B cell (primary cell): ENCODE data around the gene SYMPK.

Experiments used
- EZH2 ChIP-seq: IDR thresholded peaks from 2 replicates; pipeline ENCODE4 v1.6.1; 2012; ENCODE audit warnings: borderline replicate concordance, low read depth, mild to moderate bottlenecking, moderate library complexity, low read length; ENCODE audit not compliant: insufficient read depth, poor library complexity, severe bottlenecking
- TF ChIP-seq, protein P1 (sequence below): fragments of 200-600 bp; IDR thresholded peaks from one replicate; pipeline ENCODE4 v1.8.0; 2022; ENCODE audit warnings: antibody characterized with exemption, mild to moderate bottlenecking

DNA sequence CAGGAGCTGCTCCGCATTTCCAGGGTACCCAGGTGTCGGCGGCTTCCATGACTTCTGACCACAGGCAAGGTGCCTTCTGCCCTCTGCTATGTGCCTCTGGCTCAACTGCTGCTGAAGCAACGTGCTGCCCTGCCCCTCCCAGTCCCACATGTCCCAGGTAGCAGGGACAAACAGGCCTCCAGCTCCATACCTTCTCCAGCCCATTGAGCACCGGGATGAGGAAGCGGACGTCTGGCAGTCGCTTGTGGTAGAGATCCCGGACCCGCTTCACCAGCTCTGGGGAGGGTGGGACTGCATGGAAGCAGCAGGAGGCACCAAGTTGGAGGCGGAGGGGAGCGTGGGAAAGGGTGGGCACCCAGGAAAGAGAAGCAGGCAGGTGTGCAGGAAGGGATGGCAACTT lies 39.8 kb downstream of the SYMPK start:
- TF ChIP-seq, protein P1, sequence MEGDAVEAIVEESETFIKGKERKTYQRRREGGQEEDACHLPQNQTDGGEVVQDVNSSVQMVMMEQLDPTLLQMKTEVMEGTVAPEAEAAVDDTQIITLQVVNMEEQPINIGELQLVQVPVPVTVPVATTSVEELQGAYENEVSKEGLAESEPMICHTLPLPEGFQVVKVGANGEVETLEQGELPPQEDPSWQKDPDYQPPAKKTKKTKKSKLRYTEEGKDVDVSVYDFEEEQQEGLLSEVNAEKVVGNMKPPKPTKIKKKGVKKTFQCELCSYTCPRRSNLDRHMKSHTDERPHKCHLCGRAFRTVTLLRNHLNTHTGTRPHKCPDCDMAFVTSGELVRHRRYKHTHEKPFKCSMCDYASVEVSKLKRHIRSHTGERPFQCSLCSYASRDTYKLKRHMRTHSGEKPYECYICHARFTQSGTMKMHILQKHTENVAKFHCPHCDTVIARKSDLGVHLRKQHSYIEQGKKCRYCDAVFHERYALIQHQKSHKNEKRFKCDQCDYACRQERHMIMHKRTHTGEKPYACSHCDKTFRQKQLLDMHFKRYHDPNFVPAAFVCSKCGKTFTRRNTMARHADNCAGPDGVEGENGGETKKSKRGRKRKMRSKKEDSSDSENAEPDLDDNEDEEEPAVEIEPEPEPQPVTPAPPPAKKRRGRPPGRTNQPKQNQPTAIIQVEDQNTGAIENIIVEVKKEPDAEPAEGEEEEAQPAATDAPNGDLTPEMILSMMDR: no peak
- TF ChIP-seq EZH2: no peak
